Chondrocyte (in vitro differentiated cells): ENCODE results near the gene RND1. TPM values are rescaled to one million over a fixed set of nuclear protein-coding genes. Genes with fewer than 3 reads are reported as not detected.

Source experiments
- DNase-seq: peaks from one replicate; pipeline ENCODE4 v3.0.0; 2021; ENCODE audit warnings: mixed read lengths, low spot score
- H3K27ac Mint-ChIP-seq: one replicate; pipeline ENCODE4 v1.8.0; 2021; ENCODE audit warnings: mild to moderate bottlenecking, moderate library complexity, mixed read lengths; ENCODE audit not compliant: unreplicated experiment
- H3K27me3 Mint-ChIP-seq: 2 replicates; pipeline ENCODE4 v1.8.0; 2021; ENCODE audit warnings: low read depth, mixed read lengths
- H3K36me3 Mint-ChIP-seq: 2 replicates; pipeline ENCODE4 v1.8.0; 2021; ENCODE audit warnings: low read depth, mixed read lengths
- H3K4me1 Mint-ChIP-seq: 2 replicates; pipeline ENCODE4 v1.8.0; 2021; ENCODE audit warnings: low read depth, mild to moderate bottlenecking, mixed read lengths
- H3K4me3 Mint-ChIP-seq: one replicate; pipeline ENCODE4 v1.8.0; 2021; ENCODE audit warnings: mild to moderate bottlenecking, moderate library complexity, mixed read lengths; ENCODE audit not compliant: unreplicated experiment
- H3K9me3 Mint-ChIP-seq: 2 replicates; pipeline ENCODE4 v1.8.0; 2021; ENCODE audit warnings: low read depth, mixed read lengths
- CTCF ChIP-seq: fragments of 200-600 bp; sonication (generic); IDR thresholded peaks from 2 replicates; pipeline ENCODE4 v1.5.0; 2021; ENCODE audit warnings: antibody characterized with exemption, mild to moderate bottlenecking, moderate library complexity
- total RNA-seq: library from RNA; stranded (reverse); gene quantifications from 3 replicates; pipeline ENCODE4 v1.2.1, GENCODE V29; 2021

The RND1 gene
- total RNA-seq, 1 donor from 2014 or later, result 0.99 TPM

GRCh38 chr12:48889679-48890078, 24.0 kb upstream of the RND1 start:
- no peak for TF ChIP-seq CTCF
- Mint-ChIP-seq H3K27me3 (peaks cover 9% of the 10 kb centered on the region), H3K4me1 (peaks cover 8% of the 10 kb centered on the region), H3K36me3 (no peaks in the 10 kb centered on the region), H3K4me3 (no peak overlapping the region), H3K27ac (no peak overlapping the region), H3K9me3 (no peaks in the 10 kb centered on the region)
- DNase-seq, result no peak

- peaks cover 31% of the 10 kb centered on the region for H3K4me1 Mint-ChIP-seq
- no peak for TF ChIP-seq CTCF
- DNase-seq, result no peak
- H3K27me3 Mint-ChIP-seq, result no peaks in the 10 kb centered on the region
- no peak overlapping the region for H3K4me3 Mint-ChIP-seq
- no peaks in the 10 kb centered on the region for H3K36me3 Mint-ChIP-seq
- H3K27ac Mint-ChIP-seq, result peak overlapping the region; percentile 98
- no peaks in the 10 kb centered on the region for H3K9me3 Mint-ChIP-seq
These were observed 17.9 kb upstream of the RND1 start for GRCh38 chr12:48883305-48884161.

- DNase-seq, result no peak
- Mint-ChIP-seq H3K27me3 (no peaks in the 10 kb centered on the region), H3K27ac (peak overlapping the region; percentile 98), H3K4me3 (no peak overlapping the region), H3K36me3 (no peaks in the 10 kb centered on the region), H3K9me3 (no peaks in the 10 kb centered on the region), H3K4me1 (peaks cover 31% of the 10 kb centered on the region)
- TF ChIP-seq CTCF, result no peak
These were observed 17.3 kb upstream of the RND1 start for GRCh38 chr12:48882972-48883304.

- Mint-ChIP-seq H3K4me3 (peak overlapping the region; percentile 62), H3K9me3 (no peaks in the 10 kb centered on the region), H3K36me3 (no peaks in the 10 kb centered on the region), H3K27me3 (no peaks in the 10 kb centered on the region), H3K4me1 (peaks cover 31% of the 10 kb centered on the region), H3K27ac (peak overlapping the region; percentile 98)
- no peak for TF ChIP-seq CTCF
- no peak for DNase-seq
These were observed 16.6 kb upstream of the RND1 start for GRCh38 chr12:48882315-48882687.

- H3K9me3 Mint-ChIP-seq, result no peaks in the 10 kb centered on the region
- H3K4me1 Mint-ChIP-seq, result peaks cover 31% of the 10 kb centered on the region
- TF ChIP-seq CTCF, result no peak
- H3K27ac Mint-ChIP-seq, result peak overlapping the region; percentile 98
- no peak for DNase-seq
- no peaks in the 10 kb centered on the region for H3K27me3 Mint-ChIP-seq
- H3K4me3 Mint-ChIP-seq, result peak overlapping the region; percentile 62
- no peaks in the 10 kb centered on the region for H3K36me3 Mint-ChIP-seq
These were observed 16.1 kb upstream of the RND1 start for GRCh38 chr12:48881686-48882314.
